SK-N-SH (cell line): ENCODE results near the gene ARID1B. TPM values are rescaled to one million over a fixed set of nuclear protein-coding genes. Genes with fewer than 3 reads are reported as not detected.

Experiments
- CTCF ChIA-PET: fragments of 300-600, 350-600 bp; formaldehyde crosslinking; extraction: SDS; loops from one replicate; lab custom pipeline; 2021; lab: Yijun Ruan, JAX
- POLR2A ChIA-PET: fragments of 350-600 bp; sonication (Branson Sonifier 250); formaldehyde crosslinking; extraction: SDS; loops from one replicate; lab custom pipeline; 2020; ENCODE audit warnings: antibody characterized with exemption, inconsistent platforms; lab: Yijun Ruan, JAX
- DNase-seq: peaks from one replicate; pipeline ENCODE4 v3.0.0; 2012
- H2AFZ ChIP-seq: fragments of 200-600 bp; sonication (generic); 2 replicates; pipeline ENCODE4 v1.8.1; 2016; ENCODE audit warnings: antibody characterized with exemption, mild to moderate bottlenecking, low read depth
- H3F3A ChIP-seq: fragments of 200-600 bp; sonication (generic); replicated peaks from 2 replicates; pipeline ENCODE3; 2016; ENCODE audit warnings: antibody characterized with exemption, mild to moderate bottlenecking; ENCODE audit not compliant: insufficient read depth
- H3K27ac ChIP-seq, 2 experiments: fragments of 200-500 bp in 1 of 2; fragments of 200-600 bp in 1 of 2; sonication (Bioruptor generic) in 1 of 2; sonication (generic), shearing (Covaris generic) in 1 of 2; 2 replicates each; pipeline versions ENCODE4 v1.5.1 to v1.6.1; 2014 to 2016; ENCODE audit warnings: low read depth in 2 of 2, inconsistent platforms in 1 of 2, low read length in 1 of 2, mild to moderate bottlenecking in 1 of 2, mixed read lengths in 1 of 2
- H3K27me3 ChIP-seq: fragments of 200-600 bp; sonication (generic), shearing (Covaris generic); 2 replicates; pipeline ENCODE4 v1.6.1; 2016; ENCODE audit warnings: mixed run types; ENCODE audit not compliant: insufficient read depth
- H3K36me3 ChIP-seq, 2 experiments: fragments of 200-500 bp in 1 of 2; fragments of 200-600 bp in 1 of 2; sonication (Bioruptor generic) in 1 of 2; sonication (generic) in 1 of 2; replicated peaks in 1 of 2; 2 replicates each; pipeline versions ENCODE3 to v1.5.1; 2014 to 2016; ENCODE audit warnings: low read length in 1 of 2, mild to moderate bottlenecking in 1 of 2; ENCODE audit not compliant: insufficient read depth in 2 of 2, control insufficient read depth in 1 of 2
- H3K4me1 ChIP-seq, 2 experiments: fragments of 200-500 bp in 1 of 2; fragments of 200-600 bp in 1 of 2; sonication (Bioruptor generic) in 1 of 2; sonication (generic), shearing (Covaris generic) in 1 of 2; 2 replicates each; pipeline versions ENCODE4 v1.5.1 to v1.6.1; 2014 to 2016; ENCODE audit warnings: low read depth in 1 of 2, low read length in 1 of 2, mixed run types in 1 of 2; ENCODE audit not compliant: insufficient read depth in 2 of 2, control insufficient read depth in 1 of 2
- H3K4me2 ChIP-seq: fragments of 200-600 bp; sonication (generic), shearing (Covaris generic); 2 replicates; pipeline ENCODE4 v1.6.1; 2017; ENCODE audit warnings: mixed run types
- H3K4me3 ChIP-seq, 2 experiments: fragments of 200-500 bp in 1 of 2; fragments of 200-600 bp in 1 of 2; sonication (Bioruptor generic) in 1 of 2; sonication (generic), shearing (Covaris generic) in 1 of 2; 2 replicates each; pipeline versions ENCODE4 v1.5.1 to v1.8.1; 2014 to 2016; ENCODE audit warnings: low read depth in 2 of 2, inconsistent platforms in 1 of 2, low read length in 1 of 2, mild to moderate bottlenecking in 1 of 2, mixed read lengths in 1 of 2, moderate library complexity in 1 of 2
- H3K79me2 ChIP-seq: fragments of 200-600 bp; sonication (generic); 2 replicates; pipeline ENCODE4 v1.8.1; 2017; ENCODE audit warnings: mild to moderate bottlenecking; ENCODE audit not compliant: insufficient read depth
- H3K9ac ChIP-seq: fragments of 200-600 bp; sonication (generic); 2 replicates; pipeline ENCODE4 v1.6.1; 2017; ENCODE audit warnings: mixed run types
- H3K9me2 ChIP-seq: fragments of 200-600 bp; sonication (generic); 2 replicates; pipeline ENCODE4 v1.6.1; 2017; ENCODE audit warnings: mixed run types
- H3K9me3 ChIP-seq: fragments of 200-600 bp; sonication (generic); 2 replicates; pipeline ENCODE4 v1.6.1; 2017; ENCODE audit warnings: mixed run types, mild to moderate bottlenecking, moderate library complexity
- H4K20me1 ChIP-seq: fragments of 200-600 bp; sonication (generic); 2 replicates; pipeline ENCODE4 v1.6.1; 2017; ENCODE audit warnings: mild to moderate bottlenecking, mixed run types; ENCODE audit not compliant: insufficient read depth
- CTCF ChIP-seq: fragments of 200-600 bp; sonication (generic); IDR thresholded peaks from 2 replicates; pipeline ENCODE4 v1.6.1; 2017; ENCODE audit warnings: antibody characterized with exemption, mild to moderate bottlenecking, moderate library complexity
- EP300 ChIP-seq, 2 experiments: IDR thresholded peaks; 2 replicates each; pipeline versions ENCODE4 v1.4.0 to v1.6.1; 2012; ENCODE audit warnings: borderline replicate concordance in 1 of 2, low read depth in 1 of 2, low read length in 1 of 2
- FOXM1 ChIP-seq: IDR thresholded peaks from 2 replicates; pipeline ENCODE4 v1.4.0; 2012; ENCODE audit warnings: low read depth, mild to moderate bottlenecking
- JUND ChIP-seq: IDR thresholded peaks from 2 replicates; pipeline ENCODE4 v1.4.0; 2012
- MAX ChIP-seq: IDR thresholded peaks from 2 replicates; pipeline ENCODE4 v1.4.0; 2012; ENCODE audit warnings: low read depth
- NRF1 ChIP-seq: IDR thresholded peaks from 2 replicates; pipeline ENCODE4 v1.6.1; 2012; ENCODE audit warnings: low read depth, mild to moderate bottlenecking, low read length
- REST ChIP-seq: IDR thresholded peaks from 2 replicates; pipeline ENCODE4 v1.6.1; 2012; ENCODE audit warnings: mild to moderate bottlenecking, low read depth, low read length, moderate library complexity
- RFX5 ChIP-seq: IDR thresholded peaks from 2 replicates; pipeline ENCODE4 v1.6.1; 2012; ENCODE audit warnings: mild to moderate bottlenecking, improper control_type of control experiment, low read length
- TCF12 ChIP-seq: IDR thresholded peaks from 2 replicates; pipeline ENCODE4 v1.4.0; 2012
- TEAD4 ChIP-seq: IDR thresholded peaks from 2 replicates; pipeline ENCODE4 v1.4.0; 2012; ENCODE audit warnings: mild to moderate bottlenecking, borderline replicate concordance; ENCODE audit not compliant: insufficient read depth
- USF1 ChIP-seq: IDR thresholded peaks from 2 replicates; pipeline ENCODE4 v1.4.0; 2012; ENCODE audit warnings: low read depth, borderline replicate concordance
- USF2 ChIP-seq: fragments of 150-350 bp; IDR thresholded peaks from 2 replicates; pipeline ENCODE4 v1.6.1; 2017; ENCODE audit warnings: antibody characterized with exemption, low read length, low read depth, borderline replicate concordance
- WGBS: methylation state at CpG from one replicate; pipeline ENCODE4 v1.1.6; 2017; ENCODE audit warnings: low lambda C conversion rate; 5-methylcytosine and 5-hydroxymethylcytosine counted together
- polyA plus RNA-seq, 3 experiments: library from polyadenylated mRNA; depleted of rRNA; stranded (reverse); fragments of >200 nt; gene quantifications; 2 replicates each; pipeline ENCODE4 v1.2.3, GENCODE V29; 2012

The ARID1B gene
- polyA plus RNA-seq, 1 of the 3 experiments (the other 2 are of a cell fraction): 13.6 TPM

- no peak for TF ChIP-seq REST
- TF ChIP-seq MAX: no peak
- no peak for TF ChIP-seq RFX5
- TF ChIP-seq JUND: no peak
These were observed 316.4 kb downstream of the ARID1B start (continued) for GRCh38 chr6:157093536-157093935.

GRCh38 chr6:157094038-157094437 is 316.9 kb downstream of the ARID1B start:
- WGBS: 95% methylated on average over 6 of the region's 6 CpGs
- H2AFZ ChIP-seq: no peak overlapping the region
- no peaks in the 10 kb centered on the region for H3F3A ChIP-seq
- CTCF ChIA-PET: interaction anchor here (1.4 kb wide), 1 partner anchor 181 kb away, joined by 4 read pairs; no protein-coding TSS in a partner anchor
- H3K9me2 ChIP-seq: no peaks in the 10 kb centered on the region
- peaks cover 8% of the 10 kb centered on the region for H3K79me2 ChIP-seq
- H3K9ac ChIP-seq: no peak overlapping the region
- H3K27me3 ChIP-seq: no peaks in the 10 kb centered on the region
- peaks cover 12 to 20% of the 10 kb centered on the region in 2 experiments; a peak in 3 of 4 replicates for H3K4me1 ChIP-seq
- DNase-seq: no peak
- no peak overlapping the region for H3K4me2 ChIP-seq
- no peak for TF ChIP-seq TCF12
- TF ChIP-seq NRF1: no peak
- TF ChIP-seq USF2: no peak
- no peak for TF ChIP-seq USF1
- TF ChIP-seq FOXM1: no peak
- TF ChIP-seq TEAD4: no peak
- no peak for TF ChIP-seq EP300 (IDR thresholded peaks at IDR 0.05; ENCODE audit: borderline replicate concordance in 1 of 2, low read depth in 1 of 2, low read length in 1 of 2)
- no peak for TF ChIP-seq CTCF
- TF ChIP-seq, all 33 proteins: peak for 0
- no peak overlapping the region for H3K4me3 ChIP-seq
- peaks cover 0 to 18% of the 10 kb centered on the region in 2 experiments for H3K36me3 ChIP-seq
- POLR2A ChIA-PET: no interaction called here
- H3K9me3 ChIP-seq: no peaks in the 10 kb centered on the region
- H3K27ac ChIP-seq: no peak overlapping the region
- no peaks in the 10 kb centered on the region for H4K20me1 ChIP-seq
